COLO668 (cell line): ENCODE data around the gene NELFA.

ENCODE experiments used
- DNase-seq: peaks from one replicate; lab custom pipeline; 2025; ENCODE audit not compliant: unreplicated experiment; lab: John Stamatoyannopoulos, UW

The NELFA gene

DNA sequence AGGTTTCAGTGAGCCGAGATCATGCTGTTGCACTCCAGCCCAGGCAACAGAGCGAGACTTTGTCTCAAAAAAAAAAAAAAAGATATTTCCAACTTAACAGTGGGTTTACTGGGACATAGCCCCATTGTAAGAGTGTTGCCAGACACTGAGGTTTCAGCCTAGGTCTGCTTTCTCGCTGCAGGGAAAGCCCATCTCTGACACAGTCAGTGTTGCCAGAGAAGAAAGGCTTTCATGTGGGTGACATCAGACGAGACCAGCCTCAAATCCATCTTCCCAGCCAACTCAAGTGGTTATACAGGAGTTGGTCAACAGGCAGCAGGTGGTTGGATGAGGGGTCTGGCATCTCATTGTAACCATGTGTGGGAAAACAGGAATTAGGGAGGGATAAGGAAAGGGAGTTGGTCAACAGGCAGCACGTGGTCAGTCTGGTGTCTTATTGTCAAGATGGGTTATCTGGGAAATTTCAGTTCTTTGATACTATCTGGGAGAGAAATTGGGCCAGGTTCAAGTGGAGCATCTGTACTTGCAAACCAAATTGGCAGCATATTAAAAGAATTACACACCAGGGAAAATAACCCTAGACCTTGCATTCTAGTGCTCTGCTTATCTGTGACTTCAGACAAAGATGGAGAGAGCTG is 41.1 kb downstream of the NELFA start:
- DNase-seq = no peak

DNA sequence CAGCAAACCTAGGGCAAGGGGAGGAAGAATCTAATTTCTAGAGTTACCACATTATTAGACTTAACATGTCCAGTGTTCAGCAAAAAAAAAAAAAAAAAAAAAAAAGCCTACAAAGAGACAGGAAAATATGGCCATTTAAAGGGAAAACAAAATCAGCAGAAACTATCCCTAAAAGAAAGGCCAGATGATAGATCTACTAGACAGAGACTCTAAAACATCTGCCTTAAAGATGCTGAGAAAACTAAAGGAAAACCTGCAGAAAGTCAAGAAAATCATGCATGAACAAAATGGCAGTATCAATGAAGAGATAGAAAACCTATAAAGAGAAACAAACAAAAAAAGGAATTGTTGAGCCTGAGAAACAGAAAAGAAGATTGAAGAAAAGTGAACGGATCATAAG is 43.8 kb downstream of the NELFA start:
- no peak for DNase-seq

DNA sequence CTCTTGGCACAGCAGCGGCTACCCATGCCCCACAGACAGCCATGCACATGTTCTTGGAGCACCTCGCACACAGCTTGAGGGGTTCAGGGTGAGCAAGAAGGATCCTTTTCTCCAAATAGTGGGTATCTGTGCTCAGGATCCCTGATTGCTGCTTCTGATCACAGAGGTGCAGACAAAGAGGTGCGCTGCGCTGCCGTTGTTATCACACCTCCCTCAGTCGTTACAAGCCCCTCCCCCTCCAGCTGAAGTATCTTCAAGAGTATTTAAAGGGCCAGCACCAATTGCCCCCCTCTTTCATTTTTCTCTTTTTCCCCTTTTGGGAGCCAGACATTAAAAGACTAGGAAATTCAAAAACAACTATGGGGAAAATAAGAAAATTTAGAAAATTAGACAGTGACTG is 44.3 kb downstream of the NELFA start:
- DNase-seq = no peak

DNA sequence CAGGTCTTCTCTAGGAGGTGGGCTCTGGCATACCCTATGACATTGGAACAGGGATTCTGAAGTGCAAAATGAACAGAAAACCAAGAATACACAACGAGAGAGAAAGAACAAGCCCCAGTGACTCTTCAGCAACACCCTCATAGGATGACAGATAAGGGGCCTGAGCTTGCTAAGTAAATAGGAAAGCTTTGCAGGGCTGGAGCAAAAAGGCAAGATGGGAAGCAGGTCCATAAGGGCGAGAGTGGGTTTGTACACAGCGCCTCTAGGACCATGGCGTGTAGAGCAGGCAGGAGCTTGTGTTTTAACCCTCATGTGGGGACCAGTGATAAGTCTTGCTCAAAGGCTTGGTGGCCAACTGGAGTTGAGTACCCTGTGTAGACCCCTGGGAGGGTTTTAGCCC is 45.8 kb downstream of the NELFA start:
- DNase-seq = no peak

DNA sequence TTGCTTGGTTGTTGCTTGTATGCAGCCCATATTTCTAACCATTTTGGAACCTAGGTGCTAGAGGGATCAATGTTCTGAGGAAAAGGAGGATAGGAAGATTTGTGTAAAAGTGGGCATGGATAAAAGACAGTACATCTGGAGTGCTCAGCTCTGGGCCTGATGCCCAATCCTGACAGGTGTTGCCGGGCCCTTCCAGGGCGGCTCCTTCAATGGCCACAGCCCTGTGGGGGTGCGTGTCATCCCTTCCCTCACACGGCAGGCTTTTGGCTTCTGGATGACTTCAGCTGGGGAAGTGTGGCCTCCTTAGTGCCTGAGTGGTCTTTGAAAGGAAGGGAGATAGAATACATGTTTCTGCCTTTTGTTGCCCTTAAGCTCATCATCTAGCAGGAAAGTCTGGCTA is 47.2 kb downstream of the NELFA start:
- no peak for DNase-seq

DNA sequence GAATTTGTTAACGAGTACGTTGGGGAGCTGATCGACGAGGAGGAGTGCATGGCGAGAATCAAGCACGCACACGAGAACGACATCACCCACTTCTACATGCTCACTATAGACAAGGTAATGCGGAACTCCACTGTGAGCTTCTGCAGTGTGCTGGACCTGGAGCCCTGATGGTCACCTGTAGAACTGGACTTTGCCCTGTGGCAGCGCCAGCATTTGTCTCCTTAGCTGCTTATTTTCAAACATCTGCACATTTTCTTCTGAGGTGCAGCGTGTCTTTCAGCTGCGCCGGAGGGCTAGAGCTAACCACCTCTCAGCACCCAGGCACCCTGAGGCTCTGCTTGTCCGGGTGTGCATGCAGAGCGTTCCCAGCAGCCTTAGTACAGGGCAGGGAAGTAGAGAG is 47.7 kb downstream of the NELFA start:
- no peak for DNase-seq

DNA sequence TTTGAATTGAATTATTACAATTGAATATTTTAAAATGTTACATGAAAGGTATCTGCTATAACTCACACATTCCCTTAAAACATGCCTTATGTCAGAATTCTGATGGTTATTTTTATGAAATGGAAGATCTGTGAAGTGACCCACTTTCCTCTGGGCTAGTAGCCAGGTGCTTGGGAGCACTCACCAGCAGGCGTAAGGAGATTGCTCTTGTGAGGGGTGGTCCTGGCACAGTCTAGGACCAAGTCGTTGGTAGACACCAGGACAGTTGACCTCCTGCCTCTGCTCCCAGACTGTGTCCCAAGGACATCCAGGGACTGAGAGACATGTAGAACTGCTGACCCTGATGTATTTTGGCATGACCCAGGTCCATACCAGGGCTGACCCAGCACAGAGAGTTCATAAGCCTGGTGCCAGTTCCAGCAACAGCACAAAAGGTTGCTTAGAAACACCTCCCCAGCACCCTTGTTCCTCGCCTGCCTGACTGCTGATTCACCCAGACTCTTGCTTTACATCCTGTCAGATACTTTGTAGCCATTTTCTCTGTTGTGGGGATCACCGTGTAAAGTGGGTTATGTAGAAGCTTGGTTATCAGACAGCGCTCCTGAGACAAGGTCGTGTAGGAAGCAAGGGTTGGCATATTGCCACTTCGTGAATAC is 48.5 kb downstream of the NELFA start:
- no peak for DNase-seq

DNA sequence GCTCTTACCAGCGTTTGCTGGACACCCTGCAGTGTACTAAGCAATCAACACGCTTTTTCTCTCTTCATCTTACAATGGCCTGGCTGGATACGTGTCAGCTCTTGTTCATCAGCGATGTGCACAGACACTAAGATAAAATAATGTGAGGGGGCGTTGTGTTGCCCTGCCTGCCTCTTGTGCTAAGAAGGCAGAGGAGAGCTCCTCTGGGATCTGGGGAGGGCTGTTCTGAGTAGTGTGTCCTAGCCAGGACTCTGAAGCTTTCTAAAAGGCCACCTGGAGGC is 49.7 kb downstream of the NELFA start:
- DNase-seq = no peak

DNA sequence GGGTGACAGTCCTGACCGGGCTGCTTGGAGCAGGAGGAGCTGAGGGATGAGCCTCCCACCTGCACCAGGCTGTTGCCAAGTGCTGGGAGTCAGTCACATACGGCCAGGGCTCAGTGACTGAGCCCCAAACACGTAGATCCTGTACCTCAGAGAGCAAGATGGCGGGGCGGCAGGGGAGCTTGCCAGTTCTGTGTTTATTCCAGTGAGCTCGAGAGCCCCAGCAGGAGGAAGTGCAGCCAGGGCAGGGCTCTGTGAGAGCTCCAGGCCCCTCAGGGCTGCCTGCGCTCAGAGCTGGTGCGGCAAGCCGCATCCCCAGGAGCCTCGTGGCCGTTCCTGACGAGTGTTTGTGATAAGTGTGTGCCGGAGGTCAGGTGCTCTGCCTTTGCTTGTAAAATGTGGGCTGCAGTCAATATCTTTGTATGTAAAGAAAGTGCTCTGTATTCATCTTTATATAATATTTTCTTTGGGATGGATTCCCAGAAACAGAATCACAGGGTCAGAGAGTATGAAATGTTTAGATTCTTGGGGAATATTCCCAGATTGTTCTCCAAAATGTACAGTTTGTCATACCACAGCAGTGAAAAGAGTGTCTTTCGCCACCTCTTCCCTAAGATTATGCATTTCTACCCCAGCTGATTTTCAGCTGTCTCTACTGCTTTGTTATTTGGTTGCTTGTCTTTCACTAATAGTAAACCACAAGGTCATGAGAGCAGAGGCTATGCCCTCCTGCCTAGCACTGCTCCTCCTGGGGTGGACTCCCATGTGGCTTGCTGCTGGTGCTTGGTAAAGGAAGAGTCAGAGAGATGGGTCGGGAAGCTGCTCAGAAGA is 50.3 kb downstream of the NELFA start:
- DNase-seq = no peak

DNA sequence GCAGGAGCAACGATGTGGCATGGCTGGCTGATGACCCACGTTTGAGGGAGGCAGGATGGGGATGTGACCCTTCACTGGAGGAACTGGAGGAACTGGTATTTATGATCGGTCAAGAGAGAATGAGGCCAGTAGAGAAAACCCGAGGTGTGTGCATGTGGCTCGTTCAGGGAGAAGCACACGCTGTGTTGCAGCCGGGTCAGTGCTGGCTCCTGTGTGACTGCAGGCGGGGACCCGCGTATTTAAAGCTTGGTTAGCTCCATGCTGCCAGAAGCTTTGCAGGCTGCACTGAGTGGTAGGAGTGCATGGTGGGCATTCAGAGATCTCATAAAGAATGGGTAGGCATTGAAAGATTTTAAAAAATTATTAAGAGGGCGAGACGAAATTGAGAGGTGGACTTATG is 52.1 kb downstream of the NELFA start:
- no peak for DNase-seq

DNA sequence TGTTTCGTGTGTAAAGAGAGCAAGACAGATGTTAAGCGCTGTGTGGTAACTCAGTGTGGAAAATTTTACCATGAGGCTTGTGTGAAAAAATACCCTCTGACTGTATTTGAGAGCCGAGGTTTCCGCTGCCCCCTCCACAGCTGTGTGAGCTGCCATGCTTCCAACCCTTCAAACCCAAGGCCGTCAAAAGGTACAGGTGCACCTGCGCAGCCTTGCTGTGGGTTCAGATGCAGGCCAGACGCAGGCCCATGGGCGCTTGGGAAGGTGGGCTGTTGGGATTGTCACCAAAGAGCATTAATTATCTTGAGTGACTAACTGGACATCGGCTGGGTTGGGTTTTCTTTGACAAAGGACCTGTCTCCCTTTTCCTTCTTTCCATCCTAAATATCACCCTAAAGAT is 55.4 kb downstream of the NELFA start:
- no peak for DNase-seq

DNA sequence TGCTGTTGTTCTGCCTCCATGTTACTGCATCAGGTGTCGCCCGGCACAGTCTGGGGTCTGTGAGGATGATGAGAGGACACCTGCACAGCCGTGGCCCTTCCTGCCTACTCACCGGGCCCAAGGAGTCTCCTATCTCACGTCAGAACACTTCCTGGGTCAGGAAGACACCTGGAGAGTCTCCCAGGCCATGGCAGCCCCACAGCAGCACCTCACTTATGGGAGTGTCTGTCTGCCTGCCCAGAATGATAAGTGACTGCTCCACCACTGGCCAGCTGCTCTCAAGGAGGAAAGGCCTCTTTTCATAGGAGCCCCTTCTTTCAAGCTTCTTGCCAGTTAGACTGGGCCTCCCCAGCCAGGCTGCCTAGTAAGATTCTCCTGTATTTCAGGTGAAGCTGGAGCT is 56.1 kb downstream of the NELFA start:
- DNase-seq = no peak

DNA sequence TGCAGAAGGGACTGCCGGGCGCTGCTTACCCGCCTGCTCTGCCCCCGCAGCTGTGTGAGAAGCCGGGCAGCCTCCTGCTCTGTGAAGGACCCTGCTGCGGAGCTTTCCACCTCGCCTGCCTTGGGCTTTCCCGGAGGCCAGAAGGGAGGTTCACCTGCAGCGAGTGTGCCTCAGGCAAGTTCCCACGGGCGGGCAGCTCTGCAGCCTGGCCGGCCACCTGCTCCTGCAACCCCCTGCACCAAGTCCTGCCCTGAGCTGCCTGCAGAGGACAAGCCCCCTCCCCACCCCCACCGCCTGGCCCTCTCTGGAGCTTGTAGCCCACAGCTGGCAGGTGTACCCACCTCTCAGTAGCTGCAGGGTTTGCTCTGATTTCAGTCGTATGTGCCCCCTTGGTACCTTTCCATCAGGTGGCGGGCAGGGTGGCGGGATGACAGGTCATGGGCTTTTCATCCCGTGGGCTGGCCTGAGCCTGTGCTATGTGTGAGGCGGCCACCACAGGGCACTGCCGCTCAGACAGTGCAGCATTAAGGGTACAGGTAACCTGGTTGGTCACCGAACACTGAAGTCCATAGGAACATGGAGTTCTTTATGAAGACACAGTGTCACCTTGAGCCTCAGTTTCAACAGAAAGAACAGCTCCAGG is 56.6 kb downstream of the NELFA start:
- DNase-seq = no peak

DNA sequence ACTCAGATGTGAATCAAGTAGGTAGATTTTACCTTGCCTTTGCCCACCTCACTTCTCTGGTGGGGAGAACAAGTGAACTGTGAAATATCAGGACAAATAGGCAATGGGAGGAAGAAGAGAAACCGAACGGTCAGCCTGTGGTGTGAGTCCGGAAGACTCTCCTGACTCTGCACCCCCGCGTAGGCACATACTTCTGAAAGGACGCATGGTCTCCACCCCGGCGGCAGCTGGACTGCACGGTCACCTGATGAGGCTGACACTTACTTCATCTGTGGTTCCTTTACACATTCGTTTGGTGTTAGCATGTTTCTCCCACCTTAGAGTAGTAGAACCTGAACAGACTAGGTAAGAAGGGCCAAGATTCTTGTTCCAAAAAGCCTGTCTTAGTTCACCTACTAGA is 58.4 kb downstream of the NELFA start:
- no peak for DNase-seq

DNA sequence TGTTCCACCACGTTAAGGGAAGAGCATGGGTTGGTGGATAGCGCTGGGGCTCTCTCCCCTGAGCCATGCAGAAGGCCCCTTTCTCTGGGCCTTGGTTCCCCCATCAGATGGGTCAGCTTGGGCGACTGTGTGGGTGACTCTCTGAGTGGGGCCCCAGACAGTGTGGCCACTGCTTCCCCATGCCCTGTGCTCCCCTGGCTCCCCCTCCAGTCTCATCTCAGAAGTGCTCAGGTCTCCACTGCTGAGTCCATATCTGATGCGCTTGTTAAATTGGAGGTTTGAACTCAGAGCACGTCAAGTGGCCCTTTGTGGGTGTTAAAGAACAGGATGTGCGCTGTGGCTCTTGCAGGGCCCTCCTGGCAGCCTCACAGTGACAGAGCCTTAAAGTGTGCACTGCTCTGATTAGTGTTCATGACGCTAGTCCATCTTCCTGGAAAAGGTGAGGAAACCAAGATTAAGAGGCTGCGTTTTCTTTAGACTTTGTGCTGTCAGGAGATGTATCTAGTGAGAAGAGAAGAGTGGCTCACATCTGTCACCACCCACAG is 59.8 kb downstream of the NELFA start:
- no peak for DNase-seq

DNA sequence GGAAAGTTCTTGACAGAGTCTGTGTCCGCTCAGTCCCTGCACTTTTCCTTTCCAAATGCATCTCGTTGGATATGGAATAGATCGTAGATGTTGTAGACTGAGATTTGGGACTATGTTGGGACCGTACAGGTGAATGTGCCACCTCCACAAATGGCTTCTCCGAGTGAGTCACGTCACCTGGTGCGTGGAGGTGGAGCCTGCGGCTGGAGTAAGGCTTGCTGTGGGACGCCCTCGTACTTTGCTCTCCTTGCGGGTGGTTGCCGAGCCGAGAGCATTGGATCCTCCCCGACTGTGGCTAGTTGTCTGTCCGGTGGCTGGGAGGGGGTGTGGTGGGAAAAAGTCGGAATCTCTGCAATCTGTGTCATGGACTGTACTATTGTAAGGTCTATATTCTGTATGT is 60.5 kb downstream of the NELFA start:
- DNase-seq = no peak

DNA sequence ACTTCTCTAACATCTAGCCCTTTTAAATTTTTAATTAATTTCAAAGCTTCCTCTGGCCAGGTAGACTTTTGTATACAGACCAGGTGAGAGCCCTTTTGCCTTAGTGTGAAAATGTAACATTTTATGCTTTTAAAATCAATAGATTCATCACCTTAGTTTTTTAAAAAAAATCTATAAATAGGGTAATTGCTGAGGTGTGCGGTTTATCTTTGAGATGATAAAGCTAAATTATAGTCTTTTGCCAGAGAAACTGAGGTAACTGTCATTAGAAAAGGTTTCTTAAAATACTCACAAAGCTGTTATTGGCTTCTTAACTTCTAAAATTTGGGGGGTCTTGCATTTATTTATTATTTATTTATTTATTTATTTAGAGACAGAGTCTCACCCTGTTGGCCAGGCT is 62.9 kb downstream of the NELFA start:
- DNase-seq = no peak

DNA sequence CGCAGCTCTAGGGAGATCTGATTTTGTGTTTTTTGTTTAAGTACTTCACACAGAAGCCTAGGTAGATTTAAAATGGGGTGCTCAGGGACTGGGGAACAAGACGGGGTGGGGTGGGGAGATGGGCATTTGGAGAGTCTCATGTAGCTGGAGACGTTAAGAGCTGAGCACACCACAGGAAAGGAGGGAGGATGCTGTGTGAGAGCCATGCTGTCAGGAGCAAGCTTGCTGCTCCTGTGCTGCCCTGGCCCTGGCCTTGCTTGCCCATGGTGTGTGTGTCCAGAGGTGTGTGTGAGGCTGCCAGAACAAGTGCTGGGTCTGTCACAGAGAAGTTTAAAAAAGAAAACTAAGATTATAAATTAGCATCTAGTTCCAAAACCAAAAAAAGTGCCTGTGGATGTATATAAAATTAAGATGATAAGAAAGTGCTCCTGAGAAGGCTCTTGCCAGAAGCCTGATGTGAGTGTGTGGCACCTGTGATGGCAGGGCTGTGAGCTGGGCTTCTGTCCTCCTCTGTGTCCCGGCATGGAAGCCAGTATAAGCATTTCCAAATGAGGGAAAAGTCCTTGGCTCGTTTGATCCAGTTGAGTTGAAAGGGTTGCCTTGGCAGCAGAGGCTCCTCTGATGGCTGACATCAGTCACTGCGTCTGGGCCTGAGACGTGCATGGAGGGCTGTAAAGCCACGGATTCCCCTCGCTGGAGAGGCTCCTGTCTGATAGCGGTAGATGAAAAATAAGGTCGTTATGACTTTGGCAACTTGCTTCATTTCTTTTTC is 63.5 kb downstream of the NELFA start:
- DNase-seq = no peak

DNA sequence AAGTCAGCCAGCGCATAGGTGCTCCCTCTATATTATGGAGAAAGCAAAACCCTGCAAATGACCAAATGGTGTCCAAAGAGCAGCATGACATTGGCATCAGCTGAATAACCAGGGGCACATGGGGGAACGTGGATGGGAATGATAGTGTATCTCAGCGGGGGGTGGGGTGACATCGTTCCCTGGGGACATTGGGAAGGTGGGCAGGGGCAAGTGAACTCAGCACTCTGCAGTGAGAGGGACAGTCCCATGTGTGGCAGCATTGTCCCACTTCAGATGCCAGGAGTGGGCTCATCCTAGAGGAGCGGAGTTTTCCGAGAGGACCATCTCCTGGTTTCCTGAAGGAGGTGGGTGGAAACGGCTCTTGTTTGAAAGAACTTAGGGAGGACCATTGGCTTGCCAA is 64.8 kb downstream of the NELFA start:
- DNase-seq = no peak

DNA sequence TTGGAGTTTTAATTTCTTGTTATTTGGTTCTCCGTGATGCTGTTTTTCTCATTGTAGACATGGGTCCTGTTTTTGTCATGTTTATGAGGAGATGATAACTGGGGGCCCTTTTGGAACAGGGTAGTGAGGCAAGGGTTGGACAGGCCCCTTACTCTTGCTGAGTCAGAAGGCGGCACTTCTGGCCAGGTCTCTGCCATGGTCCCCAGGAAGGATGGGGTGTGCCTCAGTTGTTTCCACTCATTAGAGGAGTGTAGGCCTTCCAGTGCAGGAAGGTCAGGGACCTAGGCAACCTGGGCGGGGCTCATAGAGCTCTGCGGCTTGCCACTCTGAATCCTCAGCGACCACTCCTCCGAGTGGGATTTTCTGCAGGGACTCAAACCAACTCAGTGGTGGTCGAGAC is 68.2 kb downstream of the NELFA start:
- DNase-seq = no peak
